SKM-1 treated with dmso at 0.1 percent for 144 hours (cell line): ENCODE measurements around the gene EEF1A2.

Source experiments
- DNase-seq: peaks from one replicate; lab custom pipeline; 2025; ENCODE audit not compliant: unreplicated experiment; lab: John Stamatoyannopoulos, UW

EEF1A2 gene

DNA sequence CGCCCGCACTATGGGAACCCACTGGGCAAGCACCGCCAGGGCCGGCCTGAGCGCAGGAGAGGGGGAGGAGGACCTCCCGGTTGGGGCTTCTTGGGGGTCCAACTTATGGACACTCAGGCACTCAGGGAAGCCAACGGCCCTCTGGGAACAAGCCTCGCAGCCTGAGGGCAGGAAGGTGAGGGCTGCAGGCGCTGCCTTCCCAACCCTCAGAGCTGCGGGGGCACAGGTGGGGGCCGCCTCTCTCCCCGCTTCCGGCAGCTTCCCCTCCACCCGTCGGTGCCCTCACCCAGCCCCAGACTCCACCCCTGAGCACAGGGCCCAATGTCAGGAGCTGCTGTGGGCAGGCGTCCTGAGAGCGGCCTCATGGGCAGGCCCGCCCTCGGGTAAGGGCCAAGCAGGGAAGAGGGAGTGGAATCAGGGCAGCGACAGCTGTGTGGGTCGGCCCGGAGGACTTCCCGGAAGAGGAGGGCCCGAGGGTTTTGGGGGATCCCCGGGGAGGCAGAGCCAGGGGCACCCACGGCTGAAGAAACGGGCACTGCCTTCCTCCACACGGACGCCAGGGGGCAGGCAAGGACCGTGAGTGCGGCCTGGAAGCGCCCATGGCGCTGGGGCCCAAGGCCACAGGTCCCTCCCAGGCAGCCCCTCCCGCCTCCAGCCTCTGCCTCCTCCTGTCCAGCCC lies 38.8 kb upstream of the EEF1A2 start:
- peak; percentile 88 for DNase-seq

DNA sequence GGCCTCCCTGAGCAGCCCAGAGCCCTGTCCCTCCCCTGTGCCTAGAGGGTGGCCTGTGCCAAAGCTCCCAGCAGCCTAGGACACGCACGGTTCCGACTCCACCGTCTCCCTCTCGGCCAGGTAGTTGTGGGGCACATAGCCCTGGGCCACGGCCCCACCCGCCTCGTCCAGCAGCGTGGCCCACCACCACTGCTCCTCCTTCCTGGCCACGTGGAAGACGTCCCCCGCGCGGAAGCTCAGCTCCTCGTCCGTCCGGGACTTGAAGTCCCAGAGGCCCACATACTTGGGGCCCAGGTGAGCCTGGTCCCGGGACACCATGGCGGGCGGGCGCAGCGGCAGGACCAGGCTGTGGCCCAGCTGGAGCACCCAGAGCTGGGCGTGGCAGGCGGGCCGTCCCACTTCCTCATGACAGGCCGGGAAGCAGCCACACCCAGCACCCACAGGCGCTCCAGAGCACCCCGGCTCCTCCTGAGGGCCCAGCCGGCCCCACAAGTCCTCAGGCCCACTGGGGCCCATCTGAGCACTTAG lies 38.2 kb upstream of the EEF1A2 start, which contains the start of gene PTK6:
Gene PTK6 (minus strand): TSS at position 380 of the 528 bp plus-strand sequence. CDS start 62 bp downstream, at position 318.
- DNase-seq, result peak; percentile 27

DNA sequence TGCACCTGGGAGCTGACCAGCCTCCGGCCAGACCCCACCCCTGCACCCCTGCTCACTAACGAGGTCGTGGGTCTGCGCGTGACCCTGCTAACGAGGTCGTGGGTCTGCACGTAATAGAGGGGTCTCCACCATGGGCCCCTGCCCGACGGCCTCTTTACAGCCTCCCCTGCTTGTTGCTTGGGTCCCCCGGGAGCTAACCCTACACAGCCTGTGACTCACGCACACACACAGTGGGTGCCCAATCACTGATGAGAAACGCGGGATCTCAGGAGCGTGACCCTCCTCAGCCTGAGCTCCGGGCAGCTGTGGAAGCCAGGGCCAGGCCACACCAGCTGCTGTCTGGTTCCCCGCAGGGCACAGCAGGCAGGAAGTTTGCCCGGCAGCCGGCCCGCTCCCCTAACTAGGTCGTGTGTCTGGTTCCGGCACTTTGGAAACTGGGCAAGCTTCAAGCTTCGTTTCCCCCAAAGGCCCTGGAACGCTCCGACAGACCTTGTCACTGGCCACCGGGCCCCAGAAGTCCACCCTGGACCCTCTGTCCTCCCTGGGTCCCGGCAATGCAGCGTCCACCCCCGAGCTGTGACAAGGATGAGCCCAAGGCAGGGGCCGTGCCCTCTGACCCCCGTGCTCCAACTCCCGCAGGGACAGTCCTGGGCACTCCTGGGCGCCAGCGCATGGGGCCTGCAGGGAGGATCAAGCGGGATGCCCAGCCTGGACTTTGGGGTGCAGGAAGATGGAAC lies 37.5 kb upstream of the EEF1A2 start:
- DNase-seq, result no peak

DNA sequence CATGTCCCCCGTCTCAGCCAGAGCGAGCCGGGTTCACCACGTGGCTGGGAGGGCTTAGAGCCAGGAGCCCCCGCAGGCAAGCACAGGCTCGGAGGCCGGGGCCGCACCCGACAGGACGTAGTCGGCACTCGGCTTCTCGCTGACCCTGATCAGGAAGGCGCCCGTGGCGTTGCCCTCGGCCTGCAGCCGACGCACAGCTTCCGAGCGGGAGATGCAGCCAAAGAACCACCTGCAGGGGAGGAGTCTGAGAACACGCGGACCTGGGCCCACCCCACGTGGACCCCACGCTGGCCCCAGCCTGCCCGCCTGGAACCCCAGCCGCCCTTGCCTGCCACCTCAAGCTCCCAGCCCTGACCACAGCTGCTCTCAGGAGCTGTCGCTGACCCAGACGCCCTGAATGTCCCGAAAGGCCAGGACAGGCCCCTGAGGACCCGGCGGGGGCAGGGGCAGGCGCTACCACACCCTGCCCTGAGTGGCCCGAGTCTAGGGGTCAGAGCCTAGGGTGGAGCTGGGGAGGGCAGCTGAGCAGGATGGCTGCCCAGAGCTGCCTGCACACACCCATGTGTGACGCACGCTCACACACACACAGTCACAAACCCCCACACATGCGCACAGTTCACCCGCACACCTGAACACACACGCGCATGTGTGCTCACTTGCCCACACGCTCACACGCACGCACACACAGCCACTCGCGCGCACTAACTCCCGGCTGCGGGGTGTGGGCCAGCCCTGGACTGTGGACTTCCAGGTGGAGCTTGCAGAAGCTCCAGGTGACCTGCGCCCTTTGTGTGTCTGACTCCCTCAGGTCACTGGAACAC lies 36.2 kb upstream of the EEF1A2 start:
- DNase-seq, result no peak

DNA sequence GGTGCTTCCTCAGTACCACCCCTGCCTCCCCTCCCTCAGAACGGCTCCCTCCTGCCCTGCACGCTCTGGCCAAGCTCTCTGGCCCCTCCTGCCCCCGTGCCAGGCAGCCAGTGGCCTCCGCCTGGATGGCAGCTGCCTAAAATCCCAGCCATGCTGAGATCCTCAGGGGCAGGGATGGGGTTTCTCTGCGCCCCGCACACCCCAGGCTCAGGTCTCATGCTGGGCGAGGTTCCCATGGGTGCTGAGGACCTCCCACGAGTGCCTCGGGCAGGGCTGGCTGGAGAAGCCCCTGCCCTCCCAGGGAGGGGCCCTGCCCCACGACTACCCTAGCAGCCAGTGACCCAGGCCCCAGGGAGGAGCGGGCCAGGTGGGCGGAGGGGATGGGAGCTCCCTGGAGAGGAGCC lies 35.5 kb upstream of the EEF1A2 start:
- DNase-seq, result no peak

DNA sequence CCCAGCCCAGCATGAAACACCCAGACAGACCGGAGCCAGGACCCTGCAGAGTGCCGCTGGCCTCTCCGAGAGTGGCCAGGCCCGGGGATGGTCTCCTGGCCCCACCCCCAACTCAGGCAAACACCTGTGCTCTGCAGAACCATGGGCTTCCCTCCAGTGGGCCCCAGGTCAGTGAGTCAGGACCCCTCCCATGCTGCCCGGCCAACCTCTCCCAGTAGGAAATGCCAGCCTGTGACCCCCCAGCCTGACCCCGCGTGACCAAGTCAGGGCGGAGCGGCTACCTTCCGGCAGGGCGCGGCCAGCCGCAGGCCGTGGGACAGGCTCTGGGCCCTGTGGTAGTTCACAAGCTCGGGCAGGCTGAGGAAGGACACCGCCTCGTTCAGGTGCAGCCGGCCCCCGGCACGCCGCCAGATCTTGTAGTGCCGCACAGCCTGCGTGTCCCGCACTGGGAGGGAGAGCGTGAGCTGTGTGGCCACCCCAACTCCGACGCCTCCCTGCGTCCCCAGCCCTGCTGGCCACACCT lies 35.0 kb upstream of the EEF1A2 start:
- no peak for DNase-seq

DNA sequence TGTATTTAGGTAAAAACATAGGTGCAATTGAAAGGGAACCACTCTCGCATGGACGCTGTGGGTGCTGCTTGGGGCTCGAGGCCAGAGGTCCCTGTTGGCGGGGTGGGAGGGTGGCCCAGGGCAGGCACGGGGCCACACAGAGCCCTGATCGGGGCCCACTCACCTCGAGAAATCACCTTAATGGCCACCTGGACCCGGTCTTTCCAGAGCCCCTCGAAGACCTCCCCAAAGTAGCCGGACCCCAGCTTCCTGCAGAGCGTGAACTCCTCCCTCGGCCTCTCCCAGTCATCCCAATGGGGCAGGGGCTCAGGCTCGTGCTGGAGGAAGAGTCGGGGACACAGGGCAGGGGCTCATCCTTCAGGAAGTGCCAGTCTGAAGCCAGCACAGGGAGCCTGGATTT lies 34.5 kb upstream of the EEF1A2 start:
- DNase-seq, result no peak

DNA sequence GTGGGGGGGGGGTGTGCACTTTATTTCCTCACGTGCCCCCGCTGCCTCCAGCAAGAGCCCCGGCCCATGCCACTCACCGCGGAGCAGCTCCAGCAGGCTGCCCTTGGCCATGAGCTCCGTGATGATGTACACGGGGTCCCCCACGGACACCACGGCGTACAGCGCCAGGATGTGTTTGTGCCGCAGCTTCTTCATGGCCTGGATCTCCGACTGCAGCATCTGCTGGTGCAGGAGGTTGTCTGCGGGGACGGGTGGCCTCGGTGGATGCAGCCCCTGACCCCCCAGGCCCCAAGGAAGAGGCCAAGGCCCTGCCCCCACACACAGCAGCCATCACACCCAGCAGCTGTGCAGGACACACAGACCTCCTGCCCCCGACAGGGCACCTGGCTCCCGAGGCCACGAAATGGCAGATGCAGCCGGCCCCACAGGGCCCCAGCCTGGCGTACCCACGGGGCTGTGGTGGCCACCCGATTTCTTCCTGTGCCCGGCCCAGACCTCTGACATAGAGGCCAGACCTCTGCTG lies 33.6 kb upstream of the EEF1A2 start:
- DNase-seq, result no peak

DNA sequence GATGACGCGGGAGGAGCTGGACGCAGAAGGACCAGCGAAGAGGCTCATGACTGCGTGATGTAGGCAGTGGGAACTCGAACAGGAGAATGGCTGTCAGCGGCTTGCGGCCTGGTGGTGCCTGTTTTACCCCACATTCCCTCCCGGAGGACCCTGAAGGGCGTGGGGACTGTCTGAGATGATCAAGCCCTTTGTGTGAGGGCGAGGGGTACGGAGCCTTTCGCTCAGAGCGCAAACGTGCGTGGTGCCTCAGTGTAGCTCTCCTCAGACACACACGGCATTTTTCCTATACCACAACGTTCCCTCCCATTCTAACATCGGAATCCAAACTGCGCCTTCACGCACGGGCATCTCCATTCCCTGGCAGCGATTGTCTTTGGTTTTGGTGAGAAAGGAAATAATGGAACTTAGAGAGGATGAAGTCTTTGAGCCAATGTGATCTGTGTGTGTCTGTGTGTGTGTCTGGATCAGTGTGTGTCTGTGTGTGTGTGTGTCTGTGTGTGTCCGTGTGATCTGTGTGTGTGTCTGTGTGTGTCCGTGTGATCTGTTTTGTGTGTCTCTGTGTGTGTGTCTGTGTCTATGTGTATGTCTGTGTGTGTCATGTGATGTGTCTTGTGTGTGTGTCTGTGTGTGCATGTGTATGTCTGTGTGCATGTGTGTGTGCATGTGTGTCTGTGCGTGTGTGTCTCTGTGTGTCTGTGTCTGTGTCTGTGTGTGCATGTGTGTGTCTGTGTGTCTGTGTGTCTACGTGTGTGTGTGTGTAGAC lies 33.0 kb upstream of the EEF1A2 start:
- no peak for DNase-seq

DNA sequence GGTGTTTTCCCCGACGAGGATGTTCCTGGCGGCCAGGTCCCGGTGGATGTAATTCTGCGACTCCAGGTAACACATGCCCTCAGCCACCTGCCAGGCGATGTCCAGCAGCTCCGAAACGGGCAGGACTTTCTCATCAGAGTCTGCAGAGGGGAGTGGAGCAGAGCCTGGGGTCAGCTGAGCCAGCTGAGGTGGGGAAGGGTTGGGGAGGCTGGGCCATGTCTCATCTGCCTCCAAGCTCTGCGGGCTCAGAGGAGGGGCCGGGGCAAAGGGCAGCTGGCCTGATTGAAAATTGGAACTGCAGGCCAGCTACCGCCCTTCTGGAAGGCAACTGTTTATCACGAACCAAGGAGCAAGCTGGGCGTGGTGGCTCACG lies 31.9 kb upstream of the EEF1A2 start:
- no peak for DNase-seq

DNA sequence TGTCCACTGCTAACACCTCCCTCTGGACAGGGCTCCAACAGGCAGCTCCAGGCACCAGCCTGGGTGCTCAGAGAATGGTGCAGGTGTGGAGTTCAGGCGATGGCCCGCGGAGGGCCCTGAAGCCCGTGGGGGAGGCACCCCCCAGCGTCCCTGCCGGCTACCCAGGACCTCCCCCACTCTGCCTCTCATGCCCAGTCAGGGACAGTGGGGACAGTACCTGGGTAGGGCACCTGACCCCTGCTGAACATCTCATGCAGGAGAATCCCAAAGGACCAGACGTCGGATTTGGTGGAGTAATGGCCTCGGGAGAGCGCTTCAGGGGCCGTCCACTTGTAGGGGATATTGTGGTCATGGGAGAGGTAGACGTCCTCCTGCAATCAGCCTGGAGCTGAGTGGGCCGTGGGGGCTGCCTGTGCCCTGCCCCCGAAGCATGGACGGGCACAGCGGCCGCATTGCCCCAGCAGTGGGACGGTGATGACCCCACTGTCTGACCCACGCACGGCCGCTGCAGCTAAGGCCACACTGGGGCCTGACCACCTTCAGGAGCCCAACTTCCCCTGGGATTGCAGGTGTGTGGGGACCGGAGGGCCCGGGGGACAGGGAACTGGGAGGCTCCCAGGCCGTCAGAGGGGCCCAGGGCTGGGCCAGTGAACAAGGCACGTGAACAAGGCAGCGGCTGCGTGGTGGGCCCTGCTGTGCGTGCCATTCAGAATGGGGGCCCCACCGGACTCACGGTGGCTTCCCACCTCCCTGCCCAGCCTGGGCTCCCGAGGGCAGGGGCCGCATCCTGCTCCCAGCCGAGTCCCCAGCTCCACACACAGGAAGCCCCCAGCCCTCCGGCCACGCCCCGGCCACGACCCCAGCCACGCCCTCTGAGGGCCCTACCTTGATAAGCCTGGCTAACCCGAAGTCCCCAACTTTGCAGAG lies 31.2 kb upstream of the EEF1A2 start:
- no peak for DNase-seq

DNA sequence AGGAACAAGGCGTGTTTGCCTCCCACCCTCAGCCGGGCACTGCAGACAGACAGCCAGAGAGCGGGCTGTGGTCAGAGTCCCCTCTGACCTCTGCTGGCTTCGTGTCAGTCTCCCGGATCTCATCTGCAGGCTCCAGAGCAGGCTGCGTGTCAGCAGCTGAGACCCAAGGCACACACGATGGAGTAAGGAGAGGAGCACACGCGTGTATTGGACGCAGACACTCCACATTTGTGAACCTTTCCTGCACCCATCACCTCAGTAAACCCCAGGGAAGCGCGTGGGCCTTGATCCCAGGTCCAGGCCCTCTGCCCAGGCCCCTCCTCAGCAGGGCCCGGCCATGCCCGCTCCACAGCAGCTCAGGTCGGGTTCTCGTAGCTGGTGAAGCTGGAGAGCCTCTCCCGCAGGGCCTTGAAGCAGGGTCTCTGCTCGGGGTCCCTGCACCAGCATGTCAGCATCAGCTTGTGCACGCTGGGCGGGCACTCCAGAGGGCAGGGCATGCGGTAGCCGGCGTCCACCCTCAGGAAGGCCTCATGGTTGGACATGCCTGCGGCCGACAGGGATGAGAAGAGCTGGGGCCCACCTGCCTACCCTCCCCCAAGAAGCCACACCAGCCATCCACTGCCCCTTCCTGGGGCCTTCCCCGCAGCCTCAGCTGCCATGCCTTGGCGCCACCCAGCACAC lies 30.4 kb upstream of the EEF1A2 start:
- DNase-seq, result no peak

DNA sequence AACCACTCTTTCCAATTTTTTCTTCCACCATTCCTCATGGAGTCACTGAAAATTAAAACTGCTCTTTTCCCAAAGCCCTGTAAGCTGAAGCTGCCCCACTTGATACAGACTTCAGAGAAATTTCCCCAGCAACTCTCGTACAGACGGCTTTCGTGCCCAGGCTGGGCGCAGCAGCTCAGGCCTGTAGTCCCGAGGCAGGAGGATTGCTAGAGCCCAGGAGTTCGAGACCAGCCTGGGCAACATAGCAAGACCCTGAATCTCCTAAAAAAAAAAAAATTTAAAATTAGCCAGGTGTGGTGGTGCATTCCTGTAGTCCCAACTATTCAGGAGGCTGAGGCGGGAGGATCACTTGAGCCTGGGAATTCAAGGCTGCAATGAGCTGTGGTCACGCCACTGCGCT lies 28.3 kb upstream of the EEF1A2 start:
- no peak for DNase-seq

DNA sequence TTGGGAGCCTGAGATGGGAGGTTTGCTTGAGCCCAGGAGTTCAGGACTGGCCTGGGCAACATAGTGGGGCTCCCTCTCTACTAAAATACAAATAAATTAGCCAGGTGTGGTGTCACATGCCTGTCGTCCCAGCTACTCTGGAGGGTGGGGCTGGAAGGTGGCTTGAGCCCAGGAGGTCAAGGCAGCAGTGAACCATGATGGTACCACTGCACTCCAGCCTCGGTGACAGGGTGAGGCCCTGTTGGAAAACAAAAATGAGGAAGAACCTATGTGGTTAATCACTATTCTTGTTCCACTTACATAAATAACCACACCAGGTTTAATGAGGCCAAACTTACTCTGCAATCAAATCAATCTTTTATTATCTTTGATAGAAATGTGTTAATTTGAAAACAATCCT lies 27.1 kb upstream of the EEF1A2 start:
- DNase-seq, result peak; percentile 20

DNA sequence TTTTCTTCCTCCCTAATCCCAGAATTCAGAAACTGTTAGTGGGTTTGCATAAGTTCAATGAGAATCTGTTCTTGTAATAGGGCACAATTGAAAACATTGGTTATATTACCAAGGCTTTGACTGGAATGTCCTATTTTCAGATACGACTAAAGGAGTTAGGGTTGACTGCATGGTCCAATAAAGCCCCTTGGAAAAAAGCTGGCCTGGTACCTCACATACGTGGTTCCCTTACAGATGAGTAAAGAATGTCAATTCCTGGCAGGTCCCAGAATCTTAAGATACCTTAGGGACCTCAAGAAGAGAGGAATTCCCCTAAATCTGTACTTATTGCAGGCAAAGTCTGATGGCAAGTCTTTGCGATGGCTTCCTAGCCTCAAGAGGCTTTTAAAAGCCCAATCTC lies 26.3 kb upstream of the EEF1A2 start:
- no peak for DNase-seq

DNA sequence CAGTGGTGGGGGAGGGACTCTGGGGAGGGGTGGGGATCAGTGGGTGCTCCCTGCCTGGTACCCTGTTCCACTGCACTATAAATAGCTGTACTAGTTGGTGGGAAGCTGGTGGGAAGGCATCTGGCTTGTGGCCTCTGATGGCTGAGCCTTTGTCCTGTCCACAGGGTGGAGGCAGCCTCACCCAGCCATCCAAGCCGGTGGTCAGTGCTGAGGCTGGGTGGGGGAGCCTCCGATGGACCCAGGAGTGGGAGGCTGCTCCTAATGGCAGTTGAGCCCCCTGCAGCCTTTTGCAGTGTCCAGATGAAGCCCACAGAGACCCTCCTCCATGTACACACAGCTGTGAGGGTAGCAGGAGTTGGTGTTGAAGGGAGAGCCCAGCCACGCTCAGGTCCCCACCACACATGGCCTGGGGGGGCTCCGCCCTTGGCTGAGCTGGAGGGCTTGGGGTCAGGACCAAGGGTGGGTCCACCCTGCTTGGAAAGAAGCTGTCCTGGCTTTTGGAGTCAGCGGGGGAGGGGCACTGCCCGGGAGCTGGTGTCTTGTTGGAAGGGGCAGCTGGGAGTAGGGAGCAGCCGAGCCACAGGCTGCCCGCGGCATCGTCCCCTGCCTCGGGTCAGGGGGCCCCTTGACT lies 24.2 kb upstream of the EEF1A2 start:
- no peak for DNase-seq

DNA sequence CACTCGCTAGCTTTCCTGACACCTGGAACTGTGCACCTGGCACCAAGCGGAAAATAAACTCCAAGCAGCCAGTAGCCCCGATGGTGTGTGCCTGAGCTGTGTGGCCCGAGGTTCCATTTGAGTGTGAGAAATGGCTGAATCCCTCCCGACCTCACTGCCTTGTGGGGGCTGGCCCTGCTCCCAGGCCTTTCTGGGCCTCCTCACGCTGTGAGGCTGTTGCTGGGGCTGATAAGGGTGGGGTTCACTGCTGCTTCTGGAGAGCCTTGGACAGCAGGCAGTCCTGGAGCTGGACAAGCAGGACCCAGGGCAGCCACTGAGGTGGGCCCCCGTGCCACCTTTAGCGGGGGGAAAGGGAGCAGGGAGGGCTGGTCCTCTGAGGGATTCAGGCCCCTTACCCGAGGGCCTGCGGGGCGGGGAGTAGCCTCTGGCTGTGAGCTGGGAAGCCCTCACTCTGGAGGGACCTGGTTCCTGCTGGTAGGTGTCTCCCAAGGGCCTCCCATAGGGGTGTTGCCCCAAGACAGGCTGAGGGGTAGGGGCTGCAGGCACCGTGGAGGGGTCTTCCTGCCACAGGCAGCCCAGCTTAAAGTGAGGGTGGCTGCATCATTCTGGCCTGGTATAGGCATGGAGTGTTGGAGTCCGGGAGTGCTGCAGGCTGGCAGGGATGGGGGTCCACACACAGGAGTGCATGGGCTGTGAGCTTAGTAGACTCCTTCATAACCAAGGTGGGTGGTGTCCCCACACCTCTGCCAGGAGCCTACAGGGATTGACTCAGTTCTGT lies 23.4 kb upstream of the EEF1A2 start:
- DNase-seq, result no peak

DNA sequence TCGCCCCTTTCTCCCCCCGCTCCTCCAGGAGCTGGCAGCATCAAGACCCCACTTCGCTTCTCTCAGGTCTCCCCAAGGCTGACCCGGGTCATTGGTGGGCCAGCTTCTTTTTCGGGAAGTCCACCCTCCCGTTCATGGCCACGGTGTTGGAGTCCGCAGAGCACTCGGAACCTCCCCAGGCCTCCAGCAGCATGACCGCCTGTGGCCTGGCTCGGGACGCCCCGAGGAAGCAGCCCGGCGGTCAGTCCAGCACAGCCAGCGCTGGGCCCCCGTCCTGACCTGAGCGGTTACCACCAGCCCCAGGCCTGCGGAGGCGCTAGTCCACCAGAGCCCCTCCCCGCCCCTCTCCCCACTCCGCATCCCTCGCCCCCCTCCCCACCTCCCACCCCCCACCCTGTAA lies 22.7 kb upstream of the EEF1A2 start:
- DNase-seq, result no peak
